Activated CD8-positive, alpha-beta T cell treated with anti-CD3 and anti-CD28 coated beads for 36 hours (primary cell): Measurements from ENCODE around the gene SLC46A2. TPM values are rescaled to one million over a fixed set of nuclear protein-coding genes. Genes with fewer than 3 reads are reported as not detected.

Source experiments
- ATAC-seq: fragments of 200-7000 bp; cut with Tn5 transposase; one replicate; pipeline ENCODE4 v1.10.0; 2021; ENCODE audit warnings: mild to moderate bottlenecking, moderate library complexity
- CTCF ChIA-PET: fragments of 350-600 bp; sonication (Branson Sonifier 250); formaldehyde crosslinking; loops from one replicate; lab custom pipeline; 2021; ENCODE audit warnings: antibody characterized with exemption; lab: Charles Lee
- POLR2A ChIA-PET: fragments of 350-600 bp; sonication (Branson Sonifier 250); formaldehyde crosslinking; loops from one replicate; lab custom pipeline; 2021; ENCODE audit warnings: antibody characterized with exemption; lab: Charles Lee
- DNase-seq: peaks from one replicate; pipeline ENCODE4 v3.0.0-alpha.2; 2020
- H3K27ac Mint-ChIP-seq: one replicate; pipeline ENCODE4 v1.8.0; 2021; ENCODE audit warnings: mild to moderate bottlenecking, mixed read lengths
- H3K27me3 Mint-ChIP-seq: one replicate; pipeline ENCODE4 v1.8.0; 2021; ENCODE audit warnings: mixed read lengths
- H3K36me3 Mint-ChIP-seq: one replicate; pipeline ENCODE4 v1.8.0; 2021; ENCODE audit warnings: low read depth, mixed read lengths
- H3K4me1 Mint-ChIP-seq: one replicate; pipeline ENCODE4 v1.8.0; 2021; ENCODE audit warnings: low read depth, mixed read lengths
- H3K4me3 Mint-ChIP-seq: one replicate; pipeline ENCODE4 v1.8.0; 2021; ENCODE audit warnings: mild to moderate bottlenecking, moderate library complexity, mixed read lengths
- H3K9me3 Mint-ChIP-seq: one replicate; pipeline ENCODE4 v1.8.0; 2021; ENCODE audit warnings: mixed read lengths
- intact Hi-C: fragments of 100-400 bp; cut with micrococcal nuclease; formaldehyde crosslinking; loops from one replicate; pipeline ENCODE4 v1.10.0; 2022
- total RNA-seq, 2 experiments: library from RNA; stranded (reverse); gene quantifications; one replicate each; pipeline ENCODE4 v1.2.3, GENCODE V29; 2021
- TF ChIP-seq, protein P1 (sequence below): fragments of 200-600 bp; IDR thresholded peaks from one replicate; pipeline ENCODE4 v1.8.0; 2022; ENCODE audit warnings: antibody characterized with exemption, mild to moderate bottlenecking

The SLC46A2 gene
- total RNA-seq, 2 experiments from 2014 or later: not detected

DNA sequence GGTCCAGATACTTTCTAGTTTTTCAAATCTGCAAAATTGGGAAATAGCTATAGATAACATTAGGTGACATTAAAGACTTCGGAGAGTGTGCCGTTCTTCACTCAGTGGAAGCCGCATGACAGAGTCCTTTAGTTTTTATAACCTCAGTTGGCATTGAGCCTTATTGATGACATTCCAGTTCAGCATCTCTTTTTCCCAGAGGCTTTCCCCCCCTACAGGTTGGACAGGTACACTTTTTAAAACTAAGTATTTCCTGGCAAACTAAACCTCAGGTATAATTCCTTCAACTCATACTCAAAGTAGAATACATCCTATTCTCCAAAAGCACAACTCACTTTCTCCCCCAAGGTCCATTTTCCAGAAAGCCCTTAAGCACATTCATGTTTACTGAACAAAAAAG lies 58.7 kb downstream of the SLC46A2 start:
- TF ChIP-seq, protein P1, sequence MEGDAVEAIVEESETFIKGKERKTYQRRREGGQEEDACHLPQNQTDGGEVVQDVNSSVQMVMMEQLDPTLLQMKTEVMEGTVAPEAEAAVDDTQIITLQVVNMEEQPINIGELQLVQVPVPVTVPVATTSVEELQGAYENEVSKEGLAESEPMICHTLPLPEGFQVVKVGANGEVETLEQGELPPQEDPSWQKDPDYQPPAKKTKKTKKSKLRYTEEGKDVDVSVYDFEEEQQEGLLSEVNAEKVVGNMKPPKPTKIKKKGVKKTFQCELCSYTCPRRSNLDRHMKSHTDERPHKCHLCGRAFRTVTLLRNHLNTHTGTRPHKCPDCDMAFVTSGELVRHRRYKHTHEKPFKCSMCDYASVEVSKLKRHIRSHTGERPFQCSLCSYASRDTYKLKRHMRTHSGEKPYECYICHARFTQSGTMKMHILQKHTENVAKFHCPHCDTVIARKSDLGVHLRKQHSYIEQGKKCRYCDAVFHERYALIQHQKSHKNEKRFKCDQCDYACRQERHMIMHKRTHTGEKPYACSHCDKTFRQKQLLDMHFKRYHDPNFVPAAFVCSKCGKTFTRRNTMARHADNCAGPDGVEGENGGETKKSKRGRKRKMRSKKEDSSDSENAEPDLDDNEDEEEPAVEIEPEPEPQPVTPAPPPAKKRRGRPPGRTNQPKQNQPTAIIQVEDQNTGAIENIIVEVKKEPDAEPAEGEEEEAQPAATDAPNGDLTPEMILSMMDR: no peak
- ChIA-PET POLR2A (interaction anchor here (0.6 kb wide), 1 partner anchor 331 kb away, joined by 5 read pairs; no protein-coding TSS in a partner anchor), CTCF (interaction anchor here (1.6 to 2.0 kb wide), 2 partner anchors 13 to 71 kb away, joined by 4 to 5 read pairs; no protein-coding TSS in a partner anchor)
- Mint-ChIP-seq H3K27me3 (no peaks in the 10 kb centered on the region), H3K27ac (no peak overlapping the region), H3K4me3 (no peak overlapping the region), H3K4me1 (peaks cover 2% of the 10 kb centered on the region), H3K36me3 (peaks cover 1% of the 10 kb centered on the region), H3K9me3 (no peaks in the 10 kb centered on the region)
- intact Hi-C loops: no loop called here
- ATAC-seq: no peak
- no peak for DNase-seq

- no peak overlapping the region for H3K27ac Mint-ChIP-seq
- intact Hi-C loops: no loop called here
- no peak for DNase-seq
- peaks cover 2% of the 10 kb centered on the region for H3K4me1 Mint-ChIP-seq
- TF ChIP-seq, protein P1: no peak
- peaks cover 1% of the 10 kb centered on the region for H3K36me3 Mint-ChIP-seq
- H3K27me3 Mint-ChIP-seq: no peaks in the 10 kb centered on the region
- no peak overlapping the region for H3K4me3 Mint-ChIP-seq
- ChIA-PET CTCF (interaction anchor here (1.6 to 2.0 kb wide), 3 partner anchors 11 to 72 kb away, joined by 4 to 9 read pairs (median 5); no protein-coding TSS in a partner anchor), POLR2A (interaction anchor here (0.6 kb wide), 1 partner anchor 330 kb away, joined by 5 read pairs; no protein-coding TSS in a partner anchor)
- no peak for ATAC-seq
- H3K9me3 Mint-ChIP-seq: no peaks in the 10 kb centered on the region
Measured at GRCh38 chr9:112831281-112831851, 59.3 kb downstream of the SLC46A2 start.

Other genes starting within 250 kb of the SLC46A2 start
- gene INIP, start 172.8 kb downstream of the SLC46A2 start, total RNA-seq: 10 to 100 TPM; 28.9 to 31.0 TPM
- gene SNX30, start 140.1 kb downstream of the SLC46A2 start, total RNA-seq: 1 to 10 TPM; 3.8 to 3.9 TPM
- gene ZNF883, start 121.3 kb upstream of the SLC46A2 start, total RNA-seq: 1 to 10 TPM; 1.1 to 1.6 TPM
- gene ZFP37, start 165.8 kb upstream of the SLC46A2 start, total RNA-seq: 1 to 10 TPM; 1.3 to 1.4 TPM